ENCODE results near the gene WHRN. TPM values are rescaled to one million over a fixed set of nuclear protein-coding genes. Genes with fewer than 3 reads are reported as not detected.

WHRN gene
- total RNA-seq = 3.4 TPM

- ATAC-seq = peak; percentile 93
Observed at GRCh38 chr9:114505187-114506081, at the start of gene WHRN. Gene WHRN, minus strand, starts transcription at chr9:114505473. Its CDS starts 672 bp downstream, at chr9:114504801.

GRCh38 chr9:114553202-114553601 is 47.9 kb upstream of the WHRN start:
- ATAC-seq = no peak

GRCh38 chr9:114552706-114553105 is 47.4 kb upstream of the WHRN start:
- no peak for ATAC-seq

GRCh38 chr9:114551750-114552685 is 46.7 kb upstream of the WHRN start:
- ATAC-seq = peak; percentile 99

GRCh38 chr9:114549697-114550330 is 44.5 kb upstream of the WHRN start:
- ATAC-seq = no peak

GRCh38 chr9:114546851-114547250 is 41.6 kb upstream of the WHRN start:
- ATAC-seq = no peak

GRCh38 chr9:114545055-114545454 is 39.8 kb upstream of the WHRN start:
- ATAC-seq = no peak

GRCh38 chr9:114539701-114540380 is 34.6 kb upstream of the WHRN start:
- no peak for ATAC-seq

GRCh38 chr9:114538241-114538640 is 33.0 kb upstream of the WHRN start:
- ATAC-seq = peak; percentile 78

- no peak for ATAC-seq
Observed at GRCh38 chr9:114532561-114533237, 27.4 kb upstream of the WHRN start.

GRCh38 chr9:114529285-114529684 is 24.0 kb upstream of the WHRN start:
- no peak for ATAC-seq

GRCh38 chr9:114526807-114527206 is 21.5 kb upstream of the WHRN start:
- no peak for ATAC-seq

GRCh38 chr9:114525513-114525912 is 20.2 kb upstream of the WHRN start:
- no peak for ATAC-seq

GRCh38 chr9:114524247-114524681 is 19.0 kb upstream of the WHRN start:
- no peak for ATAC-seq

GRCh38 chr9:114522847-114523246 is 17.6 kb upstream of the WHRN start:
- no peak for ATAC-seq

- no peak for ATAC-seq
Observed at GRCh38 chr9:114522286-114522685, 17.0 kb upstream of the WHRN start.

GRCh38 chr9:114521846-114522245 is 16.6 kb upstream of the WHRN start:
- no peak for ATAC-seq

- no peak for ATAC-seq
Observed at GRCh38 chr9:114518599-114519022, 13.3 kb upstream of the WHRN start.

- no peak for ATAC-seq
Observed at GRCh38 chr9:114518120-114518519, 12.8 kb upstream of the WHRN start.

GRCh38 chr9:114516913-114517312 is 11.6 kb upstream of the WHRN start:
- no peak for ATAC-seq

- ATAC-seq = no peak
Observed at GRCh38 chr9:114515528-114515927, 10.3 kb upstream of the WHRN start.

- no peak for ATAC-seq
Observed at GRCh38 chr9:114513959-114514267, 8.6 kb upstream of the WHRN start.

Measured in esophagus mucosa (tissue), 1 donor.